HTERT RPE-1 (cell line): ENCODE data around the gene GRM5.
"Not testable (repeated sequence)": the region's sequence is repeated elsewhere in the genome, so short reads cannot be mapped to it uniquely, and the experiment has no call there.

Source experiments
- in situ Hi-C: fragments of 300-500 bp; cut with MboI; formaldehyde crosslinking; loops from 4 replicates; pipeline ENCODE4 v1.14.3; 2020; ENCODE audit warnings: low sequenced_read_pairs

GRM5 gene

GRCh38 chr11:88511006-88511405 lies 554.8 kb downstream of the GRM5 start:
- in situ Hi-C loops, result no loop called here

GRCh38 chr11:88508759-88509581 lies 556.8 kb downstream of the GRM5 start:
- in situ Hi-C loops, result no loop called here

- in situ Hi-C loops, result no loop called here
Measured at GRCh38 chr11:88508418-88508758, 557.4 kb downstream of the GRM5 start.

GRCh38 chr11:88507771-88508417 lies 557.9 kb downstream of the GRM5 start:
- in situ Hi-C loops, result no loop called here

GRCh38 chr11:88501541-88501940 lies 564.2 kb downstream of the GRM5 start:
- in situ Hi-C loops, result no loop called here

GRCh38 chr11:88495836-88496235 lies 569.9 kb downstream of the GRM5 start:
- in situ Hi-C loops, result no loop called here

GRCh38 chr11:88494848-88495247 lies 570.9 kb downstream of the GRM5 start:
- in situ Hi-C loops, result no loop called here

- in situ Hi-C loops, result no loop called here
Measured at GRCh38 chr11:88491674-88492073, 574.1 kb downstream of the GRM5 start.

GRCh38 chr11:88489030-88489429 lies 576.8 kb downstream of the GRM5 start:
- in situ Hi-C loops, result no loop called here

GRCh38 chr11:88487646-88488045 lies 578.1 kb downstream of the GRM5 start:
- in situ Hi-C loops, result no loop called here

- in situ Hi-C loops, result no loop called here
Measured at GRCh38 chr11:88484873-88485621, 580.7 kb downstream of the GRM5 start.

- in situ Hi-C loops, result no loop called here
Measured at GRCh38 chr11:88482871-88483301, 582.9 kb downstream of the GRM5 start.

- in situ Hi-C loops, result no loop called here
Measured at GRCh38 chr11:88480223-88480622, 585.6 kb downstream of the GRM5 start.

GRCh38 chr11:88478136-88478815 lies 587.5 kb downstream of the GRM5 start:
- in situ Hi-C loops, result no loop called here

GRCh38 chr11:88475991-88476418 lies 589.8 kb downstream of the GRM5 start:
- in situ Hi-C loops, result no loop called here

- in situ Hi-C loops, result no loop called here
Measured at GRCh38 chr11:88474655-88475054, 591.1 kb downstream of the GRM5 start.

GRCh38 chr11:88469561-88470225 lies 596.1 kb downstream of the GRM5 start:
- in situ Hi-C loops, result no loop called here

- in situ Hi-C loops, result no loop called here
Measured at GRCh38 chr11:88464528-88464927, 601.3 kb downstream of the GRM5 start.

- in situ Hi-C loops, result not testable (repeated sequence)
Measured at GRCh38 chr11:88463301-88463700, 602.5 kb downstream of the GRM5 start.

- in situ Hi-C loops, result not testable (repeated sequence)
Measured at GRCh38 chr11:88458047-88458446, 607.7 kb downstream of the GRM5 start.

- in situ Hi-C loops, result no loop called here
Measured at GRCh38 chr11:88455974-88456373, 609.8 kb downstream of the GRM5 start.
